ELF-1 (cell line): ENCODE data around the gene RAB44.

Experiments
- DNase-seq: peaks from one replicate; pipeline ENCODE4 v3.0.0-alpha.2; 2016; ENCODE audit warnings: low read depth, low spot score

RAB44 gene

GRCh38 chr6:36769676-36770499 lies 72.3 kb downstream of the RAB44 start:
- no peak for DNase-seq

DNA sequence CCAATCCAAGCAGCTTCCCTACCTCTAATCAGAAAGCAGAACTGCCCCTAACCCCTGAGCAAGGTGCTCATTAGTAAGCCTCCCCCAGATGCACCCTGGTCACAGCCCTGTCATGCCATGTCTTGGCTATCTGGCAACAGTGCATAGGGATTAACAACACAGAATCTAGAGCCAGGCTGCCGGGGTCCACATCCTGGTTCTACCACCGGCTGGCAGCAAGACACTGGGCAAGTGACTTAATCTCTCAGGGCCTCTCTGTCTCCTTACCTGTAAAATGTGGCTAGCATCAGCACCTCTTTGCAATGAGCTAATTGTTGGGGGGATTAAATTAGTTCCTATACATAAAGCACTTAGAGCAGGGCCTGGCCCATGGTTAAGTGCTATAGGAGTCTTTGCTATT lies 73.5 kb downstream of the RAB44 start:
- no peak for DNase-seq

DNA sequence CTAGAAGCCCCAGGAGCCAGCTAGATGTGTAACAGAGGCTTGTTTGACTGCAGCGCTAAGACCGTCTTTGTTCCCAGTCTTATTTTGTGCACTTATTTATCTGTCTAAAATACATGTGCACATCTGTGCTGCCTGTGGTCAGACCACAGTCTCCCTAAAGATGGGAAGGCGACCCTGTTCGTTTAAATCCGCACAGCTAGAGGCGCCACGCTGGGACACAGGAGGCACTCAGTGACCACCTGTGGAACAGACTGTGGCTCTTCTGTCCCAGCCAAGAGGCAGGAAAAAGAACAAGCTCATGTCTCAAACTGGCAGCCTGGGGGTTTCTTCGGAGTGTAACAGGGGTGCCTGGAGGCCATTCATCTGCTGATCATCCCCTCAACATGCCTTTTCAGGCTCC lies 74.8 kb downstream of the RAB44 start:
- no peak for DNase-seq

DNA sequence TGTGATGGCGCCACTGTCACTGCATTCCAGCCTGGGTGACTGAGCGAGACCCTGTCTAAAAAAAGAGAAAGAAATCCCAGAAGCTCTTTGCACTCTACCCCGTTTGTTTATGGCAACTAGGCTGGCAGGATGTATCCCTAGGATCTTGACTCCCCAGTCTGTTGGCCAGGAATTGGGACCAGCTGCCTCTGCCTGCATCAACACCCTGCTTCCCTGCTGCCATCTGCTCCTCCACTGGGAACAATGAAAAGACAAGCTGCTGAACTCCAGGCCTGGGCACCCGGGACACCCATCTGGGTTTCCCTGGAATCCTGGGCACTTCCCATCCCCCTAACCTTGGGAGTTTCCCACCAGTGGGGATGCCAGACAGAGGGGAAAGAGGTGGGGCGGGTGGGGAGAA lies 76.7 kb downstream of the RAB44 start:
- DNase-seq = no peak

DNA sequence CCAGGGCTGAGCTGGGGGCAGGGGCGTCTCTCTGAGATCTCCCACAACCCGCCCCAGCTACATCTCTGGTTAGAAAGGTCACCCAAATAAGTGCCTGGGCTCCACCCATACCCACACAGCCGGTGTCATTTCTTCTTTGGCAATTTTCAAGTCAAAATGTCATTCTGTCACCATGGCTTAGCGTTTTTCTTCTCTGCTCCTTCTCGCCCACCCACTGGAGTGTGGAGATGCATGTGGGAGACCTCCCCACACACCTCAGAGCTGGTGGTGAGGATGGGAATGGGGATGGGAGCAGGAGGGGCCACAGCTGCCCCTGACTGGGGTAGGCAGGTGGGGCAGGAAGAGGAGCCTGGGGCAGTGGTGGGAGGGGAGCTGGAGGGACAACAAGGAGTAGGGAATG lies 78.5 kb downstream of the RAB44 start:
- no peak for DNase-seq

DNA sequence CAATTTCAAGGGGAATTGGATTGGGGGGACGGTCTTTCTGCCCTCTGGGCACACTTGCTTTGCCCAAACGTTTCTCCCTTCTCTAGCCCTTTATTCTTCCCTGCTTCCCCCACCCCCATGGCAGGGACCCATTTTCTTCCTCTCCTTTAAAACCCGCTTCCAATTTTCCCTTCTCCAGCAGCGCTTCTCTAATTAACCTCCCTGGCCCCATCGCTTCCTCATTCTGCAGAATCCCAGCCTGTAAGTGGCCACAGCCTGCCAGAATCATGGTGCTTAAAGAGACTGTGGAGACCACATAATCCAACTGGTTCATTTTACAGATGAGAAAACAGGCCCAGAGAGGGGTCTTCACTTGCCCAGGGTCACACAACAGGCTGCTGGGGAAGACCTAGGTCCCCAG lies 80.2 kb downstream of the RAB44 start:
- DNase-seq = no peak

- DNase-seq = no peak
Observed at GRCh38 chr6:36779227-36779626, 81.6 kb downstream of the RAB44 start.

DNA sequence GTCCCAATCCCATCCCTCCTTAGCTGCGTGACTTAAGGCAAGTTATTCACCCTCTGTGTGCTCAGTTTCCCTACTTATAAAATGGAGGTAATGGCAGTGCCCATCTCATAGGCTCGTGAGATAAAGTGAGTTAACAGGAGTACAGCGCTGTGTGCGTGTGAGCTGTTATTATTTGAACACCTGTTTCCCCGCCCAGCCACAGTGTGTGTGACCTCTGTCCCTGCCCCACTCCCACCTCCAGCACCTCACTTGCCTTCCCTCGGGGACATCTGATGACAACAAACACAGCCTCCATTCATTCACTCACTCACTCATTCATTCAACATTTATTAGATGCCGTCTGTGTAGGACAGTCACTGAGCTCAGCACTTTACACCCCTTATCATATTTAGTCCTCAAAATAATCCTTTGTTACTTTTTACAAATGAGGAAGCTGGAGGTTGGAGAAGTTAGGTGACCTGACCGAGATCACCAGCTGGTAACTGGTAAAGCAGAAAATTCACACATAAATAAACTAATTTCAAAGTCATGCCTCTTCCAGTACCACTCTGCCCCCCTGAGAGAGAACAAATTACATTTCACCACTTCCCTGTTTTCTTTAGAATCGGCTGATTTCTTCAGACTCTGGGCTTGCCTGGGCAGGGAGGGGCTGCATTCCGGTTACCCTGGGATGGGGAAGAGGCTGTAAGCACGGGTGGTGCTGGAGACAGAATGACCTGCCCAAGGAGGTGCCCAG lies 83.0 kb downstream of the RAB44 start:
- DNase-seq = no peak

DNA sequence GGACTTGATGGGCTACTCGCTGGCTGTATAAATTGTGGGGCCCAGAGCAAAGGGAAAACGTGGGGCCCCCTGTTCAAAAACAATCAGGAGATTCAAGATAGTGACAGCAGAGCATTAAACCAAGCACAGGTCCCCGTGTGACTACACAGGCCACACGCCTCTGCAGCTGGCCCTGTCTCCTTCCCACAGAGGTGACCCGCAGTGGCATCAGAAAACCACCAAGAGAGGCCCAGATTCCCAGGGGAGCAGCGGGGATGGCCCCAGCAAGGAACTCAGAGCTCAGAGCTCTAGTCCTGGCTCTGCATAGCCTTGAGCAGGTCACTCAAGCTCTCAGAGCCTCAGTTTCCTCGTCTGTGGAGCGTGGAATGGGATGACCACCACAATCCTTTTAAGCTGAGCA lies 84.0 kb downstream of the RAB44 start:
- no peak for DNase-seq
